GM23338 (cell line): ENCODE results near the gene YIPF2. TPM values are rescaled to one million over a fixed set of nuclear protein-coding genes. Genes with fewer than 3 reads are reported as not detected.

ENCODE experiments used
- ATAC-seq: fragments of 200-7000 bp; cut with Tn5 transposase; 3 replicates; pipeline ENCODE4 v1.9.1; 2020
- DNase-seq: peaks from one replicate; pipeline ENCODE4 v3.0.0-alpha.2; 2015; ENCODE audit warnings: low spot score
- H2AFZ ChIP-seq: fragments of 200-600 bp; sonication (generic); 2 replicates; pipeline ENCODE4 v1.8.0; 2016; ENCODE audit warnings: antibody characterized with exemption, mild to moderate bottlenecking, moderate library complexity
- H3F3A ChIP-seq: fragments of 200-600 bp; sonication (generic); replicated peaks from 2 replicates; pipeline ENCODE4 v1.8.0; 2017; ENCODE audit warnings: antibody characterized with exemption, mixed run types, low read depth
- H3K27ac ChIP-seq: fragments of 200-600 bp; sonication (generic); 2 replicates; pipeline ENCODE4 v1.6.1; 2016; ENCODE audit warnings: low read depth
- H3K27me3 ChIP-seq: fragments of 200-600 bp; sonication (generic); 2 replicates; pipeline ENCODE4 v1.8.0; 2016; ENCODE audit warnings: mild to moderate bottlenecking, mixed run types, moderate library complexity; ENCODE audit not compliant: insufficient read depth
- H3K36me3 ChIP-seq: fragments of 200-600 bp; sonication (generic); 2 replicates; pipeline ENCODE4 v1.8.0; 2016; ENCODE audit warnings: mild to moderate bottlenecking; ENCODE audit not compliant: insufficient read depth
- H3K4me1 ChIP-seq: fragments of 200-600 bp; sonication (generic); 2 replicates; pipeline ENCODE4 v1.8.0; 2016; ENCODE audit warnings: mild to moderate bottlenecking, moderate library complexity; ENCODE audit not compliant: insufficient read depth
- H3K4me2 ChIP-seq: fragments of 200-600 bp; sonication (generic); 2 replicates; pipeline ENCODE4 v1.7.1; 2017; ENCODE audit warnings: mixed run types
- H3K4me3 ChIP-seq: fragments of 200-600 bp; sonication (generic); 2 replicates; pipeline ENCODE4 v1.6.1; 2016; ENCODE audit warnings: mixed run types
- H3K79me2 ChIP-seq: fragments of 200-600 bp; sonication (generic); replicated peaks from 2 replicates; pipeline ENCODE4 v1.8.0; 2017; ENCODE audit warnings: mild to moderate bottlenecking; ENCODE audit not compliant: insufficient read depth
- H3K9me2 ChIP-seq: fragments of 200-600 bp; sonication (generic); 2 replicates; pipeline ENCODE4 v1.8.0; 2017; ENCODE audit not compliant: insufficient read depth
- H4K20me1 ChIP-seq: fragments of 200-600 bp; sonication (generic); replicated peaks from 2 replicates; pipeline ENCODE4 v1.8.0; 2017; ENCODE audit warnings: mild to moderate bottlenecking; ENCODE audit not compliant: insufficient read depth
- H3K27ac Mint-ChIP-seq: 2 replicates; pipeline ENCODE4 v1.8.0; 2020; ENCODE audit warnings: inconsistent platforms, mild to moderate bottlenecking, moderate library complexity, mixed read lengths
- H3K27me3 Mint-ChIP-seq: 3 replicates; pipeline ENCODE4 v1.8.0; 2022; ENCODE audit warnings: low read depth, mild to moderate bottlenecking, moderate library complexity, mixed read lengths, inconsistent platforms; ENCODE audit not compliant: insufficient read depth, poor library complexity
- H3K36me3 Mint-ChIP-seq: 3 replicates; pipeline ENCODE4 v1.8.0; 2021; ENCODE audit warnings: low read depth, mild to moderate bottlenecking, inconsistent platforms, moderate library complexity, mixed read lengths
- H3K4me1 Mint-ChIP-seq: 3 replicates; pipeline ENCODE4 v1.8.0; 2020; ENCODE audit warnings: mild to moderate bottlenecking, inconsistent platforms, mixed read lengths
- H3K4me3 Mint-ChIP-seq: 3 replicates; pipeline ENCODE4 v1.8.0; 2021; ENCODE audit warnings: moderate library complexity, mild to moderate bottlenecking, inconsistent platforms, mixed read lengths
- H3K9me3 Mint-ChIP-seq: 3 replicates; pipeline ENCODE4 v1.8.0; 2020; ENCODE audit warnings: moderate library complexity, mild to moderate bottlenecking, inconsistent platforms, mixed read lengths
- CTCF ChIP-seq, 2 experiments: fragments of 200-600 bp in 1 of 2; sonication (generic) in 1 of 2; conservative IDR thresholded peaks; 2 replicates each; pipeline versions ENCODE4 v1.5.1 to v1.6.1; 2016 to 2017; ENCODE audit warnings: antibody characterized with exemption in 2 of 2, low read depth in 2 of 2, mild to moderate bottlenecking in 2 of 2, moderate library complexity in 1 of 2
- ETS1 ChIP-seq: IDR thresholded peaks from 2 replicates; pipeline ENCODE4 v1.6.1; 2016; ENCODE audit warnings: antibody characterized with exemption
- EZH2 ChIP-seq: fragments of 200-600 bp; sonication (generic); IDR thresholded peaks from one replicate; pipeline ENCODE4 v1.8.0; 2017; ENCODE audit warnings: antibody characterized with exemption, mild to moderate bottlenecking, low read depth; ENCODE audit not compliant: unreplicated experiment
- EZH2phosphoT487 ChIP-seq: fragments of 200-600 bp; sonication (generic); IDR thresholded peaks from one replicate; pipeline ENCODE4 v1.8.1; 2018; ENCODE audit warnings: antibody characterized with exemption; ENCODE audit not compliant: unreplicated experiment
- JUNB ChIP-seq: IDR thresholded peaks from one replicate; pipeline ENCODE4 v1.6.1; 2016; ENCODE audit warnings: antibody characterized with exemption; ENCODE audit not compliant: unreplicated experiment
- NANOG ChIP-seq: IDR thresholded peaks from 2 replicates; pipeline ENCODE4 v1.6.1; 2016; ENCODE audit warnings: antibody characterized with exemption, borderline replicate concordance
- POLR2AphosphoS5 ChIP-seq: IDR thresholded peaks from 2 replicates; pipeline ENCODE4 v1.6.1; 2016; ENCODE audit warnings: antibody characterized with exemption, low read depth
- STAT1 ChIP-seq: IDR thresholded peaks from one replicate; pipeline ENCODE4 v1.6.1; 2016; ENCODE audit warnings: antibody characterized with exemption; ENCODE audit not compliant: unreplicated experiment
- polyA plus RNA-seq: library from polyadenylated mRNA; unstranded; fragments of >200 nt; fragmentation: Nextera tagmentation; extraction: Ambion mirVana; gene quantifications from 2 replicates; pipeline ENCODE4 v1.2.1, GENCODE V29; 2016
- total RNA-seq: library from RNA; depleted of rRNA; stranded (reverse); fragments of >200 nt; shearing (Covaris generic); gene quantifications from 2 replicates; pipeline ENCODE4 v1.2.3, GENCODE V29; 2014
- TF ChIP-seq, protein P1 (sequence below): fragments of 250-450 bp; sonication (Bioruptor Pico); IDR thresholded peaks from 2 replicates; pipeline ENCODE4 v1.5.0; 2020; ENCODE audit warnings: mild to moderate bottlenecking, moderate library complexity
- TF ChIP-seq, protein P2 (sequence below): IDR thresholded peaks from one replicate; pipeline ENCODE4 v1.6.1; 2018; ENCODE audit warnings: antibody characterized with exemption; ENCODE audit not compliant: unreplicated experiment

Gene YIPF2
- total and polyA plus RNA-seq, 2 experiments from 2014 or later = 36.3 to 63.7 TPM

GRCh38 chr19:10895363-10895762, 33.1 kb downstream of the YIPF2 start:
- Histone ChIP-seq H4K20me1 (peaks cover 8% of the 10 kb centered on the region), H3K4me1 (peaks cover 48% of the 10 kb centered on the region), H2AFZ (no peak overlapping the region), H3K9me2 (no peaks in the 10 kb centered on the region), H3K4me3 (no peak overlapping the region), H3K4me2 (0 out of 2 replicates have a peak overlapping the region, but pooled peaks have one; percentile 20), H3K27ac (peak overlapping the region; percentile 74; the same call in 1 of the 2 replicates), H3K79me2 (peaks cover 84% of the 10 kb centered on the region), H3F3A (peaks cover 20% of the 10 kb centered on the region; the same call in 1 of the 2 replicates), H3K36me3 (no peaks in the 10 kb centered on the region), H3K27me3 (no peaks in the 10 kb centered on the region)
- no peak overlapping the region for H3K27ac Mint-ChIP-seq
- no peaks in the 10 kb centered on the region for H3K9me3 Mint-ChIP-seq
- DNase-seq (no peak), ATAC-seq (no peak)
- H3K27me3 Mint-ChIP-seq = peaks cover 17% of the 10 kb centered on the region
- H3K4me1 Mint-ChIP-seq = peaks cover 50% of the 10 kb centered on the region
- no peak overlapping the region for H3K4me3 Mint-ChIP-seq
- H3K36me3 Mint-ChIP-seq = peaks cover 4% of the 10 kb centered on the region; the same call in 1 of the 3 replicates
- no peak for TF ChIP-seq EZH2phosphoT487
- TF ChIP-seq JUNB = no peak
- no peak for TF ChIP-seq STAT1
- TF ChIP-seq, protein P1, sequence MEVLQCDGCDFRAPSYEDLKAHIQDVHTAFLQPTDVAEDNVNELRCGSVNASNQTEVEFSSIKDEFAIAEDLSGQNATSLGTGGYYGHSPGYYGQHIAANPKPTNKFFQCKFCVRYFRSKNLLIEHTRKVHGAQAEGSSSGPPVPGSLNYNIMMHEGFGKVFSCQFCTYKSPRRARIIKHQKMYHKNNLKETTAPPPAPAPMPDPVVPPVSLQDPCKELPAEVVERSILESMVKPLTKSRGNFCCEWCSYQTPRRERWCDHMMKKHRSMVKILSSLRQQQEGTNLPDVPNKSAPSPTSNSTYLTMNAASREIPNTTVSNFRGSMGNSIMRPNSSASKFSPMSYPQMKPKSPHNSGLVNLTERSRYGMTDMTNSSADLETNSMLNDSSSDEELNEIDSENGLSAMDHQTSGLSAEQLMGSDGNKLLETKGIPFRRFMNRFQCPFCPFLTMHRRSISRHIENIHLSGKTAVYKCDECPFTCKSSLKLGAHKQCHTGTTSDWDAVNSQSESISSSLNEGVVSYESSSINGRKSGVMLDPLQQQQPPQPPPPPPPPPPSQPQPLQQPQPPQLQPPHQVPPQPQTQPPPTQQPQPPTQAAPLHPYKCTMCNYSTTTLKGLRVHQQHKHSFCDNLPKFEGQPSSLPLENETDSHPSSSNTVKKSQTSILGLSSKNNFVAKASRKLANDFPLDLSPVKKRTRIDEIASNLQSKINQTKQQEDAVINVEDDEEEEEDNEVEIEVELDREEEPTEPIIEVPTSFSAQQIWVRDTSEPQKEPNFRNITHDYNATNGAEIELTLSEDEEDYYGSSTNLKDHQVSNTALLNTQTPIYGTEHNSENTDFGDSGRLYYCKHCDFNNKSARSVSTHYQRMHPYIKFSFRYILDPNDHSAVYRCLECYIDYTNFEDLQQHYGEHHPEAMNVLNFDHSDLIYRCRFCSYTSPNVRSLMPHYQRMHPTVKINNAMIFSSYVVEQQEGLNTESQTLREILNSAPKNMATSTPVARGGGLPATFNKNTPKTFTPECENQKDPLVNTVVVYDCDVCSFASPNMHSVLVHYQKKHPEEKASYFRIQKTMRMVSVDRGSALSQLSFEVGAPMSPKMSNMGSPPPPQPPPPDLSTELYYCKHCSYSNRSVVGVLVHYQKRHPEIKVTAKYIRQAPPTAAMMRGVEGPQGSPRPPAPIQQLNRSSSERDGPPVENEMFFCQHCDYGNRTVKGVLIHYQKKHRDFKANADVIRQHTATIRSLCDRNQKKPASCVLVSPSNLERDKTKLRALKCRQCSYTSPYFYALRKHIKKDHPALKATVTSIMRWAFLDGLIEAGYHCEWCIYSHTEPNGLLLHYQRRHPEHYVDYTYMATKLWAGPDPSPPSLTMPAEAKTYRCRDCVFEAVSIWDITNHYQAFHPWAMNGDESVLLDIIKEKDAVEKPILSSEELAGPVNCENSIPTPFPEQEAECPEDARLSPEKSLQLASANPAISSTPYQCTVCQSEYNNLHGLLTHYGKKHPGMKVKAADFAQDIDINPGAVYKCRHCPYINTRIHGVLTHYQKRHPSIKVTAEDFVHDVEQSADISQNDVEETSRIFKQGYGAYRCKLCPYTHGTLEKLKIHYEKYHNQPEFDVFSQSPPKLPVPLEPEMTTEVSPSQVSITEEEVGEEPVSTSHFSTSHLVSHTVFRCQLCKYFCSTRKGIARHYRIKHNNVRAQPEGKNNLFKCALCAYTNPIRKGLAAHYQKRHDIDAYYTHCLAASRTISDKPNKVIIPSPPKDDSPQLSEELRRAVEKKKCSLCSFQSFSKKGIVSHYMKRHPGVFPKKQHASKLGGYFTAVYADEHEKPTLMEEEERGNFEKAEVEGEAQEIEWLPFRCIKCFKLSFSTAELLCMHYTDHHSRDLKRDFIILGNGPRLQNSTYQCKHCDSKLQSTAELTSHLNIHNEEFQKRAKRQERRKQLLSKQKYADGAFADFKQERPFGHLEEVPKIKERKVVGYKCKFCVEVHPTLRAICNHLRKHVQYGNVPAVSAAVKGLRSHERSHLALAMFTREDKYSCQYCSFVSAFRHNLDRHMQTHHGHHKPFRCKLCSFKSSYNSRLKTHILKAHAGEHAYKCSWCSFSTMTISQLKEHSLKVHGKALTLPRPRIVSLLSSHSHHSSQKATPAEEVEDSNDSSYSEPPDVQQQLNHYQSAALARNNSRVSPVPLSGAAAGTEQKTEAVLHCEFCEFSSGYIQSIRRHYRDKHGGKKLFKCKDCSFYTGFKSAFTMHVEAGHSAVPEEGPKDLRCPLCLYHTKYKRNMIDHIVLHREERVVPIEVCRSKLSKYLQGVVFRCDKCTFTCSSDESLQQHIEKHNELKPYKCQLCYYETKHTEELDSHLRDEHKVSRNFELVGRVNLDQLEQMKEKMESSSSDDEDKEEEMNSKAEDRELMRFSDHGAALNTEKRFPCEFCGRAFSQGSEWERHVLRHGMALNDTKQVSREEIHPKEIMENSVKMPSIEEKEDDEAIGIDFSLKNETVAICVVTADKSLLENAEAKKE (CRISPR knock-in tag) = no peak
- TF ChIP-seq NANOG = no peak
- TF ChIP-seq CTCF (conservative IDR thresholded peaks at IDR 0.05; ENCODE audit: low read depth in 2 of 2) = no peak
- TF ChIP-seq, protein P2, sequence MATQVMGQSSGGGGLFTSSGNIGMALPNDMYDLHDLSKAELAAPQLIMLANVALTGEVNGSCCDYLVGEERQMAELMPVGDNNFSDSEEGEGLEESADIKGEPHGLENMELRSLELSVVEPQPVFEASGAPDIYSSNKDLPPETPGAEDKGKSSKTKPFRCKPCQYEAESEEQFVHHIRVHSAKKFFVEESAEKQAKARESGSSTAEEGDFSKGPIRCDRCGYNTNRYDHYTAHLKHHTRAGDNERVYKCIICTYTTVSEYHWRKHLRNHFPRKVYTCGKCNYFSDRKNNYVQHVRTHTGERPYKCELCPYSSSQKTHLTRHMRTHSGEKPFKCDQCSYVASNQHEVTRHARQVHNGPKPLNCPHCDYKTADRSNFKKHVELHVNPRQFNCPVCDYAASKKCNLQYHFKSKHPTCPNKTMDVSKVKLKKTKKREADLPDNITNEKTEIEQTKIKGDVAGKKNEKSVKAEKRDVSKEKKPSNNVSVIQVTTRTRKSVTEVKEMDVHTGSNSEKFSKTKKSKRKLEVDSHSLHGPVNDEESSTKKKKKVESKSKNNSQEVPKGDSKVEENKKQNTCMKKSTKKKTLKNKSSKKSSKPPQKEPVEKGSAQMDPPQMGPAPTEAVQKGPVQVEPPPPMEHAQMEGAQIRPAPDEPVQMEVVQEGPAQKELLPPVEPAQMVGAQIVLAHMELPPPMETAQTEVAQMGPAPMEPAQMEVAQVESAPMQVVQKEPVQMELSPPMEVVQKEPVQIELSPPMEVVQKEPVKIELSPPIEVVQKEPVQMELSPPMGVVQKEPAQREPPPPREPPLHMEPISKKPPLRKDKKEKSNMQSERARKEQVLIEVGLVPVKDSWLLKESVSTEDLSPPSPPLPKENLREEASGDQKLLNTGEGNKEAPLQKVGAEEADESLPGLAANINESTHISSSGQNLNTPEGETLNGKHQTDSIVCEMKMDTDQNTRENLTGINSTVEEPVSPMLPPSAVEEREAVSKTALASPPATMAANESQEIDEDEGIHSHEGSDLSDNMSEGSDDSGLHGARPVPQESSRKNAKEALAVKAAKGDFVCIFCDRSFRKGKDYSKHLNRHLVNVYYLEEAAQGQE = no peak
- no peak for TF ChIP-seq ETS1
- no peak for TF ChIP-seq EZH2
- no peak for TF ChIP-seq POLR2AphosphoS5
